OCI-LY3 (cell line): Measurements from ENCODE around the gene KIF3B.
"Not testable (repeated sequence)": the region's sequence is repeated elsewhere in the genome, so short reads cannot be mapped to it uniquely, and the experiment has no call there.

Source experiments
- H2AFZ ChIP-seq: fragments of 200-600, 300-600 bp; shearing (Covaris generic); 2 replicates; pipeline ENCODE4 v1.6.0; 2014; ENCODE audit warnings: antibody characterized with exemption, low read depth, low read length
- H3K27ac ChIP-seq: fragments of 200-600, 300-600 bp; sonication (generic); 2 replicates; pipeline ENCODE4 v1.5.1; 2014; ENCODE audit warnings: mild to moderate bottlenecking, low read length, moderate library complexity, mixed read lengths
- H3K27me3 ChIP-seq: fragments of 200-600, 300-600 bp; sonication (generic); 2 replicates; pipeline ENCODE4 v1.6.1; 2014; ENCODE audit warnings: low read depth, low read length, mixed read lengths
- H3K36me3 ChIP-seq: fragments of 200-600, 300-600 bp; sonication (generic); replicated peaks from 2 replicates; pipeline ENCODE3; 2014; ENCODE audit warnings: low read depth, low read length, mixed read lengths
- H3K4me1 ChIP-seq: fragments of 300-600, 200-600 bp; sonication (generic); 2 replicates; pipeline ENCODE4 v1.6.1; 2014; ENCODE audit warnings: low read length, mixed read lengths
- H3K4me2 ChIP-seq: fragments of 200-600, 300-600 bp; sonication (generic); 2 replicates; pipeline ENCODE4 v1.6.1; 2014; ENCODE audit warnings: low read length, mixed read lengths
- H3K4me3 ChIP-seq: fragments of 300-600, 200-600 bp; sonication (generic); 2 replicates; pipeline ENCODE4 v1.5.1; 2014; ENCODE audit warnings: antibody characterized with exemption, mild to moderate bottlenecking, low read length, moderate library complexity
- H3K79me2 ChIP-seq: fragments of 300-600, 200-600 bp; shearing (Covaris generic); 2 replicates; pipeline ENCODE4 v1.6.1; 2014; ENCODE audit warnings: mild to moderate bottlenecking, low read length, mixed read lengths
- H3K9ac ChIP-seq: fragments of 300-600, 200-600 bp; shearing (Covaris generic); 2 replicates; pipeline ENCODE4 v1.6.0; 2014; ENCODE audit warnings: mild to moderate bottlenecking, low read length, moderate library complexity
- H3K9me3 ChIP-seq: fragments of 200-600, 300-600 bp; shearing (Covaris generic); 2 replicates; pipeline ENCODE4 v1.6.1; 2014; ENCODE audit warnings: low read length, mixed read lengths; ENCODE audit not compliant: insufficient read depth
- H4K20me1 ChIP-seq: fragments of 200-600, 300-600 bp; sonication (generic); 2 replicates; pipeline ENCODE4 v1.6.1; 2016; ENCODE audit warnings: low read length, mixed read lengths; ENCODE audit not compliant: insufficient read depth
- CTCF ChIP-seq: fragments of 200-600, 300-600 bp; sonication (generic); IDR thresholded peaks from 2 replicates; pipeline ENCODE4 v1.5.1; 2014; ENCODE audit warnings: antibody characterized with exemption, low read length, low read depth
- EZH2phosphoT487 ChIP-seq: fragments of 200-600 bp; shearing (Covaris generic); IDR thresholded peaks from 2 replicates; pipeline ENCODE4 v1.6.1; 2018; ENCODE audit warnings: antibody characterized with exemption, mixed run types, low read depth

The KIF3B gene

GRCh38 chr20:32319100-32319499, 41.6 kb downstream of the KIF3B start:
- Histone ChIP-seq H3K36me3 (peaks cover 27% of the 10 kb centered on the region), H3K79me2 (no peaks in the 10 kb centered on the region), H3K27ac (no peak overlapping the region), H3K4me3 (no peak overlapping the region), H3K9me3 (no peaks in the 10 kb centered on the region), H3K27me3 (no peaks in the 10 kb centered on the region), H2AFZ (no peak overlapping the region), H4K20me1 (no peaks in the 10 kb centered on the region), H3K4me2 (no peak overlapping the region), H3K9ac (no peak overlapping the region), H3K4me1 (peaks cover 9% of the 10 kb centered on the region)
- TF ChIP-seq EZH2phosphoT487 (no peak), CTCF (no peak)

DNA sequence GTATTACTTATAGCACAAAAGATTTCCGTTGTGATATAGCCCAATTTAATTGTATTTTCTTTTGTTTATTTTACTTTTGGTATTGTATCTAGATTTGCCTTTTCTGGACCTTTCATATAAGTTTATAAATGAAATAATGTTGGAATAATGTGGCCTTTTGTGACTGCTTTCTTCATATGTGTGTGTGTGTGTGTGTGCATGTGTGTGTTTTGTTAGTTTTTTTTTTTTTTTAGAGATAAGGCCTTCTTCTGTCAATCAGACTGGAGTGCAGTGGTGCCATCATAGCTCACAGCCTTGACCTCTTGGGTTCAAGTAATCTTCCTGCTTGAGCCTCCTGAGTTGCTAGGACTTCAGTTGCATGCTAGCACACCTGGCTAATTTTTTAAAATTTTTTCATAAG, 42.9 kb downstream of the KIF3B start:
- TF ChIP-seq CTCF: no peak
- TF ChIP-seq EZH2phosphoT487: no peak
- no peaks in the 10 kb centered on the region for H3K27me3 ChIP-seq
- H3K79me2 ChIP-seq: no peaks in the 10 kb centered on the region
- H3K9ac ChIP-seq: no peak overlapping the region
- H3K9me3 ChIP-seq: no peaks in the 10 kb centered on the region
- H3K36me3 ChIP-seq: peaks cover 21% of the 10 kb centered on the region
- H4K20me1 ChIP-seq: no peaks in the 10 kb centered on the region
- no peak overlapping the region for H3K4me2 ChIP-seq
- H3K27ac ChIP-seq: no peak overlapping the region
- H3K4me3 ChIP-seq: no peak overlapping the region
- no peak overlapping the region for H2AFZ ChIP-seq
- H3K4me1 ChIP-seq: peaks cover 9% of the 10 kb centered on the region

DNA sequence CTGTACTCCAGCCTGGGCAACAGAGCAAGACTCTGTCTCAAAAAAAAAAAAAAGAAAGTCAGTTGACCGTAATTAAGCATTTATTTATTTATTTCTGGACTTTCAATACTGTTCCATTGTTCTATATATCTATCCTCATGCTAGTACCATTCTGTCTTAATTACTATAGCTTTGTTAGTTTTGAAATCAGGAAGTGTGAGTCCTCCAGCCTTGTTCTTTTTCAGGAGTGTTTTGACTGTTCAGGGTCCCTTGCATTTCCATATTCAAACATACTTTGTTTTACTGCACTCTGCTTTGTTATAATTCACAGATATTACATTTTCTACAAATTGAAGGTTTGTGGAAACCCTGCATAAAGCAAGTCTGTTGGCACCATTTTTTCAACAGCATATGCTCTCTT, 43.9 kb downstream of the KIF3B start:
- Histone ChIP-seq H4K20me1 (no peaks in the 10 kb centered on the region), H3K9me3 (no peaks in the 10 kb centered on the region), H3K4me1 (peaks cover 9% of the 10 kb centered on the region), H3K9ac (no peak overlapping the region), H3K79me2 (no peaks in the 10 kb centered on the region), H3K27ac (no peak overlapping the region), H3K4me2 (no peak overlapping the region), H3K4me3 (no peak overlapping the region), H3K27me3 (no peaks in the 10 kb centered on the region), H3K36me3 (peaks cover 17% of the 10 kb centered on the region), H2AFZ (no peak overlapping the region)
- no peak for TF ChIP-seq EZH2phosphoT487
- TF ChIP-seq CTCF: no peak

DNA sequence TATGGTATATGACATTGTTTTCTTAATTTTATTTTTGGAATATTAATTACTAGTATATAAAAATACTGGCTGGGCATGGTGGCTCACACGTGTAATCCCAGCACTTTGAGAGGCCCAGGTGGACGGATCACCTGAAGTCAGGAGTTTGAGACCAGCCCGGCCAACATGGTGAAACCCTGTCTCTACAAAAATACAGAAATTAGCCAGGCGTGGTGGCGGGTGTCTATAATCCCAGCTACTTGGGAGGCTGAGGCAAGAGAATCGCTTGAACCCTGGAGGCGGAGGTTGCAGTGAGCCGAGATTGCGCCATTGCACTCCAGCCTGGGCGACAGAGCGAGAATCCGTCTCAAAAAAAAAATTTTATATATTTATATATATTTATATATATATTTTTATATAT, 44.8 kb downstream of the KIF3B start:
- H2AFZ ChIP-seq, H3K27ac ChIP-seq, H3K27me3 ChIP-seq, H3K9ac ChIP-seq, H3K4me3 ChIP-seq, H3K9me3 ChIP-seq, H3K4me1 ChIP-seq, H3K4me2 ChIP-seq, H3K79me2 ChIP-seq, H4K20me1 ChIP-seq: not testable (repeated sequence)
- H3K36me3 ChIP-seq: peaks cover 17% of the 10 kb centered on the region

GRCh38 chr20:32323761-32324160, 46.3 kb downstream of the KIF3B start:
- H2AFZ ChIP-seq, H3K27me3 ChIP-seq, H3K4me2 ChIP-seq, H3K27ac ChIP-seq, H3K4me3 ChIP-seq, H3K79me2 ChIP-seq, H3K9ac ChIP-seq, H4K20me1 ChIP-seq, H3K9me3 ChIP-seq, H3K4me1 ChIP-seq: not testable (repeated sequence)
- H3K36me3 ChIP-seq: peaks cover 15% of the 10 kb centered on the region
